H1 (cell line): Measurements from ENCODE around the gene FIGNL2. TPM values are rescaled to one million over a fixed set of nuclear protein-coding genes. Genes with fewer than 3 reads are reported as not detected.

Experiments
- TAF7 ChIP-seq: optimal IDR thresholded peaks from 2 replicates; pipeline ENCODE3; 2011; ENCODE audit warnings: low read depth, mild to moderate bottlenecking, inconsistent platforms, low read length, moderate library complexity, borderline replicate concordance
- USF2 ChIP-seq: IDR thresholded peaks from 2 replicates; pipeline ENCODE4 v1.6.1; 2011; ENCODE audit warnings: low read length, improper control_type of control experiment
- polyA plus RNA-seq, 7 experiments: library from polyadenylated mRNA; depleted of rRNA in 3 of 7; stranded (reverse) in 5 of 7; unstranded in 2 of 7; fragments of >200 nt in 5 of 7; fragments of 200-250 nt in 2 of 7; gene quantifications; 1 replicate in 5 of 7; 2 replicates in 1 of 7; 4 replicates in 1 of 7; pipeline versions ENCODE4 v1.2.1 to v1.2.3, GENCODE V29; 2011 to 2013; ENCODE audit warnings: missing spikeins in 2 of 7, mixed read lengths in 2 of 7
- total RNA-seq: library from RNA; stranded (reverse); fragmentation: NEBNext Ultra II Directional; extraction: Animal tissue kit (Norgen Biotek cat#: 25700); gene quantifications from 2 replicates; pipeline ENCODE4 v1.2.1, GENCODE V29; 2021

The FIGNL2 gene
- total and polyA plus RNA-seq, 2 of the 8 experiments (the other 6 are each of a cell fraction or from before 2014, with no cell fraction given) = 6.5 to 7.1 TPM

- no peak for TF ChIP-seq TAF7
- TF ChIP-seq USF2 = no peak
- TF ChIP-seq, all 59 proteins: peak for 0
Measured at GRCh38 chr12:51797301-51797700, 51.2 kb downstream of the FIGNL2 start (continued).
